Measurements from ENCODE around the gene INPP5D.
A peak's percentile ranks its signal among the peaks of the same experiment; 100 is the strongest.
"Not testable (repeated sequence)": the region's sequence is repeated elsewhere in the genome, so short reads cannot be mapped to it uniquely, and the experiment has no call there.

The INPP5D gene

GRCh38 chr2:233064530-233065199 is 4.5 kb downstream of the INPP5D start:
- no peak for DNase-seq
- no peak for ATAC-seq (replicated peaks)
- H3K9me3 Mint-ChIP-seq, result no peaks in the 10 kb centered on the region
- H3K27me3 Mint-ChIP-seq, result no peaks in the 10 kb centered on the region
- H3K36me3 Mint-ChIP-seq, result peaks cover 60 to 82% of the 10 kb centered on the region in 2 donors
- H3K27ac Mint-ChIP-seq, result peak overlapping the region; percentile 81
- peaks cover 43 to 80% of the 10 kb centered on the region in 2 donors for H3K4me1 Mint-ChIP-seq
- H3K4me3 Mint-ChIP-seq, result peak overlapping the region; percentile 98 to 99

- H3K27ac Mint-ChIP-seq, result peak overlapping the region; percentile 81
- not testable (repeated sequence) for H3K27me3 Mint-ChIP-seq; H3K9me3 Mint-ChIP-seq; DNase-seq; ATAC-seq (replicated peaks)
- H3K4me3 Mint-ChIP-seq, result peak overlapping the region; percentile 73 to 99
- H3K4me1 Mint-ChIP-seq, result peaks cover 43 to 80% of the 10 kb centered on the region in 2 donors
- peaks cover 60 to 86% of the 10 kb centered on the region in 2 donors for H3K36me3 Mint-ChIP-seq
These were observed 5.1 kb downstream of the INPP5D start for GRCh38 chr2:233065200-233065589.

- Mint-ChIP-seq H3K27me3 (no peaks in the 10 kb centered on the region), H3K4me3 (peak overlapping the region in 1 of 2 donors; percentile 41), H3K27ac (peak overlapping the region; percentile 73), H3K36me3 (peaks cover 57 to 86% of the 10 kb centered on the region in 2 donors), H3K4me1 (peaks cover 48 to 88% of the 10 kb centered on the region in 2 donors), H3K9me3 (no peaks in the 10 kb centered on the region)
- no peak for ATAC-seq (replicated peaks)
- no peak for DNase-seq
These were observed 5.9 kb downstream of the INPP5D start for GRCh38 chr2:233065954-233066470.

- Mint-ChIP-seq H3K36me3 (peaks cover 48 to 69% of the 10 kb centered on the region in 2 donors), H3K27ac (peak overlapping the region; percentile 81), H3K4me3 (peak overlapping the region; percentile 75 to 77), H3K4me1 (peaks cover 49 to 78% of the 10 kb centered on the region in 2 donors), H3K9me3 (peaks cover 2 to 4% of the 10 kb centered on the region in 2 donors), H3K27me3 (no peaks in the 10 kb centered on the region)
- DNase-seq (no peak), ATAC-seq (replicated peaks) (peak; percentile 21 to 25)
These were observed 8.7 kb downstream of the INPP5D start for GRCh38 chr2:233068762-233069418.

DNA sequence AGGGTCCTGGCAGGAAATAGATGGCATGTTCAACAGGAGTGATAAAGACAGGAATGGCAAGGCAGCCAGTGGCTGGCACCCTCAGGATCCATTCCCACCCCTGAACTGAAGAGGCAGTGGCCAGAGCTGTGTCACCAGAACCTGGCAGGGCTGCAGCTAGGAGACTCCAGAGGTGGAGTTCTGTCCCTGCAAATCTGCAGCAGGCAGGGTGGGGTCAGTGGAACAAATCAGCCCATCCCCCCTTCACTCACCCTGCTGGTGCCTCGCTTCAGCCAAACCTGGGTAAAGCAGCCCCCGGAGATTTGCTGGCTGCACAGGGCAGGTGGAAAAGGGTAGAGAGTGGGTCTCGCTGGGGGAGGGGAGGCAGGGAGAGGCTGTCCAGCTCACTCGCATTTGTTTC is 12.7 kb downstream of the INPP5D start:
- peak overlapping the region; percentile 32 to 48 for H3K4me3 Mint-ChIP-seq

GRCh38 chr2:233074106-233074505 is 14.0 kb downstream of the INPP5D start:
- Mint-ChIP-seq H3K27ac (no peak overlapping the region), H3K27me3 (no peaks in the 10 kb centered on the region), H3K36me3 (peaks cover 27 to 43% of the 10 kb centered on the region in 2 donors), H3K9me3 (peaks cover 2 to 4% of the 10 kb centered on the region in 2 donors), H3K4me1 (peaks cover 37 to 42% of the 10 kb centered on the region in 2 donors), H3K4me3 (no peak overlapping the region)
- no peak for ATAC-seq (replicated peaks)
- no peak for DNase-seq

More for the DNA sequence above, 12.7 kb downstream of the INPP5D start:
- peaks cover 37 to 42% of the 10 kb centered on the region in 2 donors for H3K4me1 Mint-ChIP-seq
- peaks cover 31 to 44% of the 10 kb centered on the region in 2 donors for H3K36me3 Mint-ChIP-seq
- DNase-seq, result no peak
- H3K27me3 Mint-ChIP-seq, result no peaks in the 10 kb centered on the region
- peak overlapping the region; percentile 87 for H3K27ac Mint-ChIP-seq
- peaks cover 2 to 4% of the 10 kb centered on the region in 2 donors for H3K9me3 Mint-ChIP-seq
- ATAC-seq (replicated peaks), result no peak

DNA sequence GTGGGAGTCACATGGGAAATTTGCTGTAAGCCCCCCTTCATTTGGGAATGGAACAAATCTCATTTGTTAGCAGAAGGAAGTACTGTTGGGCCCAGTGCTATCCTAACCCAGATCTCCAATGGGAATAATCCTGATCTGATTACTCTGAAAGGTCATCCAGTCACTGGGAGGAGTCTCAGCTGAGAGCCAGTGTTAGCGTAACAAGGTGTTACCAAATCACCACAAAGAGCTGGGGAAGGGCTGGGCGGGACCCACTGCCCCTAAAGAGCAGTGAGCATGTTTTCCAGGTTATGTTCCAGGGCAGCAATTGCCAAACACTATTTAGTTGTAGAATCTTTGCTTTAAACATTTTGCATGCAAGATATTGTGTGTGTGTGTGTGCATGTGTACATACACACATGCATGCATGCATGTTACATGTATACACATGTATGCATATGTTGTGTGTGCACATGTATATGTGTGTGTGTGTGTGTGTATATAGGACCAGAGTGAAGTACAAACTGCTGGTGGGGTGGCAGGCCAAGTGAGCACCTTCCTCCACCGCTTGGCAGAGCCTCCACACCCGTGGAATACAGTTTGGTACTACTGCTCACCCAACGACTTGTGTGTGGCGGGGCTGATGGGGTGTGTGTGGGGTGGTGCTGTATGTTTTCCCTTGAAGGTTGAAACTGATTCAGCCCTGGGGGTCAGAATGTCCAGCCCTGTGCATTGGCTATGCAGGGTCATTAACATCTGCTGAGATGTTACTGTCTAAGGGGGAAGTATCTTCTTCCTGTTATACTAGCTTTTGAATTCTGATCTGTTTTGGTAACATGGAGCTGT is 15.2 kb downstream of the INPP5D start:
- peaks cover 38 to 46% of the 10 kb centered on the region in 2 donors for H3K36me3 Mint-ChIP-seq
- no peaks in the 10 kb centered on the region for H3K27me3 Mint-ChIP-seq
- no peak for DNase-seq
- peaks cover 2 to 4% of the 10 kb centered on the region in 2 donors for H3K9me3 Mint-ChIP-seq
- peak; percentile 49 to 53 for ATAC-seq (replicated peaks)
- no peak overlapping the region for H3K4me3 Mint-ChIP-seq
- no peak overlapping the region for H3K27ac Mint-ChIP-seq
- H3K4me1 Mint-ChIP-seq, result peaks cover 37 to 44% of the 10 kb centered on the region in 2 donors

GRCh38 chr2:233075966-233076339 is 15.8 kb downstream of the INPP5D start:
- DNase-seq (peak; percentile 56), ATAC-seq (replicated peaks) (peak; percentile 83 to 90)
- Mint-ChIP-seq H3K4me3 (no peak overlapping the region), H3K27me3 (no peaks in the 10 kb centered on the region), H3K9me3 (peaks cover 2 to 4% of the 10 kb centered on the region in 2 donors), H3K4me1 (peaks cover 40 to 44% of the 10 kb centered on the region in 2 donors), H3K27ac (no peak overlapping the region), H3K36me3 (peaks cover 42 to 46% of the 10 kb centered on the region in 2 donors)

DNA sequence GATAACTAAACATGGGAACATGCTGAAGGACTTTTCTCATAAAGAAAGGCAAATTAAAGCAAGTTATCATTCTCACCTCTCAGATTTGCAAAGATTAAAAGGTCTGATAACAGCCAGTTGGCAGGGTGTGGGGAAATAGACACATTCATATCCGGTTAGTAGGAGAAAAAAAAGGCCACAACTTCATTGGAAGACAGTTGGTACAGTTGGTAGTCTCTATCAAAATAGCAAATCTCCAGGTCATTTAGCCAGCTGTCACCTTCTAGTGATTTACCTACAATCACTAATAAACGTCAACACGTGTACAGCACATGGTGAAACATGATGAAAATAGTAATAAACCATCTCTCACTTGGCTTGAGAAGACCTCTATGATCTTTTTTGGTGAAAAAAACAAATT is 16.6 kb downstream of the INPP5D start:
- H3K27ac Mint-ChIP-seq, result no peak overlapping the region
- H3K9me3 Mint-ChIP-seq, result peaks cover under 1 to 2% of the 10 kb centered on the region in 2 donors
- DNase-seq (no peak), ATAC-seq (replicated peaks) (no peak)
- peak overlapping the region; percentile 8 to 46 for H3K4me3 Mint-ChIP-seq
- peaks cover 45 to 46% of the 10 kb centered on the region in 2 donors for H3K4me1 Mint-ChIP-seq
- H3K27me3 Mint-ChIP-seq, result no peaks in the 10 kb centered on the region
- H3K36me3 Mint-ChIP-seq, result peaks cover 47 to 48% of the 10 kb centered on the region in 2 donors

- H3K27ac Mint-ChIP-seq, result peak overlapping the region; percentile 92
- no peak for DNase-seq
- no peaks in the 10 kb centered on the region for H3K9me3 Mint-ChIP-seq
- peaks cover 53 to 68% of the 10 kb centered on the region in 2 donors for H3K36me3 Mint-ChIP-seq
- H3K27me3 Mint-ChIP-seq, result no peaks in the 10 kb centered on the region
- H3K4me1 Mint-ChIP-seq, result peaks cover 61 to 70% of the 10 kb centered on the region in 2 donors
- no peak for ATAC-seq (replicated peaks)
- peak overlapping the region; percentile 58 to 63 for H3K4me3 Mint-ChIP-seq
These were observed 19.3 kb downstream of the INPP5D start for GRCh38 chr2:233079473-233079877.

- Mint-ChIP-seq H3K4me1 (peaks cover 66 to 77% of the 10 kb centered on the region in 2 donors), H3K9me3 (no peaks in the 10 kb centered on the region), H3K27ac (peak overlapping the region; percentile 96), H3K4me3 (peak overlapping the region; percentile 80), H3K27me3 (no peaks in the 10 kb centered on the region), H3K36me3 (peaks cover 60 to 75% of the 10 kb centered on the region in 2 donors)
- DNase-seq, result no peak
- ATAC-seq (replicated peaks), result peak in 1 of 2 donors; percentile 15
These were observed 20.1 kb downstream of the INPP5D start for GRCh38 chr2:233079953-233080835.

DNA sequence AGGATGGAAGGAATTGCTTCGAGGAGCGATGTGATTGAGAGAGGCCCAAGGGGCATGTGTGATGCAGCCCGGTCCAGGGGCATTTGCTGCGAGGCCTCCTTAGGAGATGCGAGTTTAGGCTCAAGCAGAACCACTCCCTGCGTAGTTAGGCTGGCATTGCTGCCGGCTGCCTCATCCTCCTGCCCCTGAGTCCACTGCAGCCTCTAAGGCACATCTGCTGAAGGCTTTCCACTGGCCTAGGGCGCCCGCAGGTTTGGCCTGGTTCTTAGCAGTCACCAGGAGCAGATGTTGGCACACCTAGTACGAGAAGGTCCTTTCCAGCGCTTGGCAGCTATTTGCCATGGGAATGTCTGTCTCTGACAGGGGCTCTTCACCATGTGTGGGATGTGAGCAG is 20.7 kb downstream of the INPP5D start:
- H3K4me3 Mint-ChIP-seq, result peak overlapping the region; percentile 80
- H3K36me3 Mint-ChIP-seq, result peaks cover 66 to 82% of the 10 kb centered on the region in 2 donors

DNA sequence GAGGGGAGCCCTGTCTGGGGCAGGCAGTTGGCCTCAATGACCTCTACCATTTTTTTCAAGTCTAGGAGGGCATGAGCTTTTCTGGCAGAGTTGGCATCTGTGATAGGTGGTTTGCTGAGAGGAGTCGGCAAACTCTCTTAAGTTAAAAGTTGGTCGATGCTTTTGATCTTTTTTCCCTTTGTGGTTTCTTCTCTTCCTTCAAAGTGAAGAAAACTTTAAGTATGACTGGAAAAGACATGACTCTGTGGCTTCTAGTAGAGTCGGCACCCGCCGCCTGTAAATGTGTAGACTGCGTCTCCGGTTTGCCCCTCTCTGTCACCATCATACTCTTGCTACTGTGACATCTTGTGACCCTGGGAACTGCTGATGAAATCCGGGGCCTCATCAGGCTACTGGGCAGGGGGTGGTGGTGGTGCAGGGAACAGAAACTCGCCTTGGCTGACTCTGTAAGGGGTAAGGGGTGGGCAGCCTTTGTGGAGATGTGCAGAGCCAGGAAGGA is 21.1 kb downstream of the INPP5D start:
- Mint-ChIP-seq H3K9me3 (peaks cover 0 to 3% of the 10 kb centered on the region in 2 donors), H3K27ac (peak overlapping the region; percentile 96), H3K27me3 (no peaks in the 10 kb centered on the region), H3K4me1 (peaks cover 76 to 88% of the 10 kb centered on the region in 2 donors), H3K36me3 (peaks cover 70 to 86% of the 10 kb centered on the region in 2 donors), H3K4me3 (peak overlapping the region; percentile 80)
- DNase-seq, result peak; percentile 46
- ATAC-seq (replicated peaks), result peak; percentile 35 to 38

More for the DNA sequence above, 20.7 kb downstream of the INPP5D start:
- Mint-ChIP-seq H3K9me3 (peaks cover 0 to 3% of the 10 kb centered on the region in 2 donors), H3K4me1 (peaks cover 72 to 83% of the 10 kb centered on the region in 2 donors), H3K27me3 (no peaks in the 10 kb centered on the region), H3K27ac (peak overlapping the region; percentile 96)
- DNase-seq (no peak), ATAC-seq (replicated peaks) (no peak)
